SH-SY5Y (cell line): ENCODE results near the gene SMARCC1.

ENCODE experiments used
- GATA2 ChIP-seq: IDR thresholded peaks from 2 replicates; pipeline ENCODE4 v1.6.1; 2011; ENCODE audit warnings: mild to moderate bottlenecking, low read depth, low read length
- GATA3 ChIP-seq: IDR thresholded peaks from 2 replicates; pipeline ENCODE4 v1.6.1; 2011; ENCODE audit warnings: low read depth, mild to moderate bottlenecking, low read length, moderate library complexity

DNA sequence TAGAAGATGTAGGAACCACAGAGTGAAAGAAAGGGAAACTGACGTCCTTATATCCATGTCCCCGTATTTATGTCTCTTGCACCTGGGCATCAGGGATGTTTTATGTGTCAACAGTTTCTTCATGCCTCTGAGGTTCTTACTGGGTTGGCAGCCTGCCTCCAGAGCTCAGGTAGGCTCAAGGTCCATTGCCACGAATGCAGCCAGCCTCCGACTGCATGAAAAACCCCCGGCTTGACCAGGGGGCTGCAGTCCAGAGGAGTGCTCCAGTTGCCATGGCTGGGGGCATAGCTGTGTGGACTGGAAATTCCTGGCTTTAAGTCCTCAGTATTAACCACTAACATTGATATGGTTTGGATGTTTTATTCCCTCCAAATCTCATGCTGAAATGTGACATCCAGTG is 200.3 kb downstream of the SMARCC1 start:
- TF ChIP-seq GATA3 (no peak), GATA2 (no peak)
